T-helper 1 cell (primary cell): ENCODE data around the gene CYP26C1.
A peak's percentile ranks its signal among the peaks of the same experiment; 100 is the strongest.

Experiments
- DNase-seq, 5 donors: peaks; one replicate each; pipeline ENCODE4 v3.0.0-alpha.2; 2012 to 2020
- total RNA-seq, 4 donors: gene quantifications; one replicate each; lab custom pipeline; 2026; lab: John Stamatoyannopoulos, UW

The CYP26C1 gene
- total RNA-seq, result 0 to 0.15 (median 0.06) reads per million in 4 donors

GRCh38 chr10:93059975-93060886, at the start of gene CYP26C1:
Gene CYP26C1, plus strand, starts transcription at chr10:93060798. Its CDS starts 466 bp downstream, at chr10:93061264.
- no peak for DNase-seq

GRCh38 chr10:93015722-93016121, 44.9 kb upstream of the CYP26C1 start:
- no peak for DNase-seq

GRCh38 chr10:93023013-93023650, 37.5 kb upstream of the CYP26C1 start:
- DNase-seq, result no peak

- no peak for DNase-seq
Measured at GRCh38 chr10:93026072-93026471, 34.5 kb upstream of the CYP26C1 start.

GRCh38 chr10:93027508-93027907, 33.1 kb upstream of the CYP26C1 start:
- DNase-seq, result no peak

- DNase-seq, result no peak
Measured at GRCh38 chr10:93028883-93029282, 31.7 kb upstream of the CYP26C1 start.

GRCh38 chr10:93030409-93030808, 30.2 kb upstream of the CYP26C1 start:
- DNase-seq, result no peak

- DNase-seq, result no peak
Measured at GRCh38 chr10:93032105-93032808, 28.3 kb upstream of the CYP26C1 start.

- no peak for DNase-seq
Measured at GRCh38 chr10:93032809-93033137, 27.8 kb upstream of the CYP26C1 start.

GRCh38 chr10:93034426-93034825, 26.2 kb upstream of the CYP26C1 start:
- no peak for DNase-seq

GRCh38 chr10:93039110-93039509, 21.5 kb upstream of the CYP26C1 start:
- no peak for DNase-seq

GRCh38 chr10:93039721-93040120, 20.9 kb upstream of the CYP26C1 start:
- DNase-seq, result no peak

- DNase-seq, result no peak
Measured at GRCh38 chr10:93054486-93054885, 6.1 kb upstream of the CYP26C1 start.

- no peak for DNase-seq
Measured at GRCh38 chr10:93058139-93058538, 2.5 kb upstream of the CYP26C1 start.

- DNase-seq, result no peak
Measured at GRCh38 chr10:93060887-93061593, 442 bp downstream of the CYP26C1 start.

GRCh38 chr10:93061594-93062513, 1.3 kb downstream of the CYP26C1 start:
- DNase-seq, result peak in 1 of 5 donors; percentile 21

GRCh38 chr10:93062514-93063143, 2.0 kb downstream of the CYP26C1 start:
- peak in 3 of 5 donors; percentile 10 to 51 (median 27) for DNase-seq

- no peak for DNase-seq
Measured at GRCh38 chr10:93063144-93063976, 2.8 kb downstream of the CYP26C1 start.

GRCh38 chr10:93063977-93064660, 3.5 kb downstream of the CYP26C1 start:
- no peak for DNase-seq
